G401 (cell line): ENCODE data around the gene LDLRAP1. TPM values are rescaled to one million over a fixed set of nuclear protein-coding genes. Genes with fewer than 3 reads are reported as not detected.

Experiments used
- DNase-seq: peaks from one replicate; pipeline ENCODE4 v3.0.0-alpha.2; 2015; ENCODE audit warnings: low spot score
- in situ Hi-C: cut with HindIII; loops from 2 replicates; pipeline ENCODE4 v1.10.0; 2016; ENCODE audit warnings: low sequenced_read_pairs, mixed read lengths
- total RNA-seq: library from RNA; depleted of rRNA; stranded (reverse); fragments of >200 nt; shearing (Covaris generic); gene quantifications from 2 replicates; pipeline ENCODE4 v1.2.3, GENCODE V29; 2014

Gene LDLRAP1
- total RNA-seq, 1 experiment from 2014 or later = 30.6 TPM

GRCh38 chr1:25557543-25557942 is 14.1 kb downstream of the LDLRAP1 start:
- in situ Hi-C loops = no loop called here
- DNase-seq = no peak

- in situ Hi-C loops = no loop called here
- no peak for DNase-seq
These were observed 15.6 kb downstream of the LDLRAP1 start for GRCh38 chr1:25559031-25559430.

GRCh38 chr1:25560001-25560400 is 16.6 kb downstream of the LDLRAP1 start:
- in situ Hi-C loops = no loop called here
- no peak for DNase-seq

- no peak for DNase-seq
- in situ Hi-C loops = no loop called here
These were observed 17.4 kb downstream of the LDLRAP1 start for GRCh38 chr1:25560788-25561187.

- in situ Hi-C loops = no loop called here
- DNase-seq = no peak
These were observed 18.2 kb downstream of the LDLRAP1 start for GRCh38 chr1:25561421-25562100.

- in situ Hi-C loops = no loop called here
- no peak for DNase-seq
These were observed 18.9 kb downstream of the LDLRAP1 start for GRCh38 chr1:25562101-25562927.

GRCh38 chr1:25562928-25563283 is 19.5 kb downstream of the LDLRAP1 start:
- in situ Hi-C loops = no loop called here
- no peak for DNase-seq

- DNase-seq = no peak
- in situ Hi-C loops = no loop called here
These were observed 20.2 kb downstream of the LDLRAP1 start for GRCh38 chr1:25563330-25564215.

- in situ Hi-C loops = no loop called here
- no peak for DNase-seq
These were observed 21.6 kb downstream of the LDLRAP1 start for GRCh38 chr1:25564777-25565574.

GRCh38 chr1:25565626-25566025 is 22.2 kb downstream of the LDLRAP1 start:
- in situ Hi-C loops = no loop called here
- no peak for DNase-seq

- in situ Hi-C loops = no loop called here
- no peak for DNase-seq
These were observed 22.8 kb downstream of the LDLRAP1 start for GRCh38 chr1:25566176-25566729.

GRCh38 chr1:25566730-25567341 is 23.4 kb downstream of the LDLRAP1 start:
- in situ Hi-C loops = no loop called here

GRCh38 chr1:25567710-25568089 is 24.3 kb downstream of the LDLRAP1 start:
- in situ Hi-C loops = no loop called here
- DNase-seq = no peak

More at GRCh38 chr1:25566730-25567341, 23.4 kb downstream of the LDLRAP1 start:
- peak; percentile 96 for DNase-seq

GRCh38 chr1:25568090-25568833 is 24.9 kb downstream of the LDLRAP1 start:
- DNase-seq = peak; percentile 97
- in situ Hi-C loops = no loop called here

GRCh38 chr1:25568834-25569596 is 25.6 kb downstream of the LDLRAP1 start:
- peak; percentile 20 for DNase-seq
- in situ Hi-C loops = no loop called here

- peak; percentile 56 for DNase-seq
- in situ Hi-C loops = no loop called here
These were observed 26.4 kb downstream of the LDLRAP1 start for GRCh38 chr1:25569597-25570396.
